Endodermal cell (in vitro differentiated cells): Measurements from ENCODE around the gene ST6GALNAC6. TPM values are rescaled to one million over a fixed set of nuclear protein-coding genes. Genes with fewer than 3 reads are reported as not detected.

Source experiments
- DNase-seq: peaks from one replicate; pipeline ENCODE4 v3.0.0-alpha.2; 2017
- H3K27ac ChIP-seq: 2 replicates; pipeline ENCODE4 v1.5.1; 2013; ENCODE audit warnings: mild to moderate bottlenecking, low read depth, low read length, moderate library complexity
- H3K27me3 ChIP-seq: 2 replicates; pipeline ENCODE4 v1.6.1; 2013; ENCODE audit warnings: mild to moderate bottlenecking, low read length, moderate library complexity; ENCODE audit not compliant: insufficient read depth, control insufficient read depth, poor library complexity, severe bottlenecking
- H3K36me3 ChIP-seq: 2 replicates; pipeline ENCODE4 v1.7.0; 2013; ENCODE audit warnings: mild to moderate bottlenecking, low read length, moderate library complexity; ENCODE audit not compliant: control insufficient read depth, insufficient read depth
- H3K4me1 ChIP-seq: one replicate; pipeline ENCODE4 v1.7.0; 2013; ENCODE audit warnings: low read length; ENCODE audit not compliant: control insufficient read depth, insufficient read depth
- H3K4me3 ChIP-seq: 2 replicates; pipeline ENCODE4 v1.5.1; 2013; ENCODE audit warnings: mild to moderate bottlenecking, low read length, moderate library complexity
- H3K9ac ChIP-seq: 2 replicates; pipeline ENCODE4 v1.6.1; 2013; ENCODE audit warnings: mild to moderate bottlenecking, low read length, moderate library complexity; ENCODE audit not compliant: poor library complexity, severe bottlenecking; ENCODE audit errors: extremely low read depth
- H3K9me3 ChIP-seq: 2 replicates; pipeline ENCODE4 v1.6.1; 2013; ENCODE audit warnings: mild to moderate bottlenecking, low read length, moderate library complexity; ENCODE audit not compliant: control insufficient read depth
- H3K27ac Mint-ChIP-seq: 2 replicates; pipeline ENCODE4 v1.8.0; 2020; ENCODE audit warnings: mixed read lengths
- H3K27me3 Mint-ChIP-seq: 2 replicates; pipeline ENCODE4 v1.8.0; 2021; ENCODE audit warnings: mild to moderate bottlenecking, mixed read lengths; ENCODE audit not compliant: insufficient read depth
- H3K36me3 Mint-ChIP-seq: 2 replicates; pipeline ENCODE4 v1.8.0; 2020; ENCODE audit warnings: low read depth, mixed read lengths
- H3K4me1 Mint-ChIP-seq: 2 replicates; pipeline ENCODE4 v1.8.0; 2020; ENCODE audit warnings: mixed read lengths
- H3K4me3 Mint-ChIP-seq: 2 replicates; pipeline ENCODE4 v1.8.0; 2020; ENCODE audit warnings: mild to moderate bottlenecking, moderate library complexity, mixed read lengths
- H3K9me3 Mint-ChIP-seq: 2 replicates; pipeline ENCODE4 v1.8.0; 2020; ENCODE audit warnings: mild to moderate bottlenecking, mixed read lengths
- CTCF ChIP-seq: fragments of 200-600 bp; sonication (generic); conservative IDR thresholded peaks from 2 replicates; pipeline ENCODE4 v1.5.0; 2021; ENCODE audit warnings: antibody characterized with exemption, mild to moderate bottlenecking
- WGBS, 2 experiments: methylation state at CpG; one replicate each; pipeline versions ENCODE4 v1.1.5 to v1.1.7; 2013; ENCODE audit warnings: missing lambda C conversion rate in 2 of 2, mixed read lengths in 1 of 2; ENCODE audit not compliant: insufficient coverage in 1 of 2, insufficient read length in 1 of 2; 5-methylcytosine and 5-hydroxymethylcytosine counted together
- total RNA-seq, 2 donors: library from RNA; stranded (reverse); fragmentation: NEBNext Ultra II Directional in 1 of 2; extraction: Animal tissue kit (Norgen Biotek cat#: 25700) in 1 of 2; gene quantifications; 2 replicates in 1 of 2; 3 replicates in 1 of 2; pipeline ENCODE4 v1.2.1, GENCODE V29; 2021

ST6GALNAC6 gene
- total RNA-seq, 2 donors from 2014 or later: 42.3 to 44.2 TPM

GRCh38 chr9:127887792-127888191 is 11.6 kb downstream of the ST6GALNAC6 start:
- no peaks in the 10 kb centered on the region for H3K27me3 ChIP-seq
- WGBS, 2 experiments: 88 to 100% methylated on average over 2 of the region's 2 CpGs
- Mint-ChIP-seq H3K4me3 (no peak overlapping the region), H3K4me1 (peaks cover 2% of the 10 kb centered on the region), H3K9me3 (peaks cover 5% of the 10 kb centered on the region), H3K27me3 (no peaks in the 10 kb centered on the region), H3K27ac (no peak overlapping the region), H3K36me3 (peaks cover 51% of the 10 kb centered on the region)
- peak; percentile 45 for DNase-seq
- H3K36me3 ChIP-seq: peaks cover 41% of the 10 kb centered on the region
- H3K4me3 ChIP-seq: no peak overlapping the region
- peaks cover 4% of the 10 kb centered on the region for H3K9me3 ChIP-seq
- H3K27ac ChIP-seq: no peak overlapping the region
- H3K9ac ChIP-seq: no peak overlapping the region
- peak; percentile 56 for TF ChIP-seq CTCF
- no peaks in the 10 kb centered on the region for H3K4me1 ChIP-seq

GRCh38 chr9:127886401-127886972 is 12.9 kb downstream of the ST6GALNAC6 start:
- Mint-ChIP-seq H3K4me1 (peaks cover 2% of the 10 kb centered on the region), H3K36me3 (peaks cover 42% of the 10 kb centered on the region), H3K27ac (no peak overlapping the region), H3K27me3 (no peaks in the 10 kb centered on the region), H3K4me3 (no peak overlapping the region), H3K9me3 (no peaks in the 10 kb centered on the region)
- no peaks in the 10 kb centered on the region for H3K9me3 ChIP-seq
- H3K4me1 ChIP-seq: no peaks in the 10 kb centered on the region
- H3K36me3 ChIP-seq: peaks cover 32% of the 10 kb centered on the region
- H3K4me3 ChIP-seq: no peak overlapping the region
- no peaks in the 10 kb centered on the region for H3K27me3 ChIP-seq
- H3K27ac ChIP-seq: no peak overlapping the region
- H3K9ac ChIP-seq: no peak overlapping the region
- 96 to 98% methylated on average over 12 to 18 of the region's 18 CpGs for WGBS, 2 experiments
- DNase-seq: peak; percentile 75
- TF ChIP-seq CTCF: no peak

GRCh38 chr9:127885508-127886281 is 13.7 kb downstream of the ST6GALNAC6 start:
- peak; percentile 53 for DNase-seq
- no peak overlapping the region for H3K9ac ChIP-seq
- H3K27ac Mint-ChIP-seq: peak overlapping the region; percentile 30
- peaks cover 34% of the 10 kb centered on the region for H3K36me3 Mint-ChIP-seq
- H3K27me3 ChIP-seq: no peaks in the 10 kb centered on the region
- no peak for TF ChIP-seq CTCF
- no peaks in the 10 kb centered on the region for H3K27me3 Mint-ChIP-seq
- H3K27ac ChIP-seq: peak overlapping the region; percentile 57
- WGBS, 2 experiments: 79 to 86% methylated on average over 3 to 13 of the region's 13 CpGs
- peaks cover 28% of the 10 kb centered on the region for H3K36me3 ChIP-seq
- H3K9me3 Mint-ChIP-seq: no peaks in the 10 kb centered on the region
- no peak overlapping the region for H3K4me3 Mint-ChIP-seq
- H3K4me1 ChIP-seq: no peaks in the 10 kb centered on the region
- H3K4me1 Mint-ChIP-seq: peaks cover 2% of the 10 kb centered on the region
- no peak overlapping the region for H3K4me3 ChIP-seq
- no peaks in the 10 kb centered on the region for H3K9me3 ChIP-seq
